ENCODE results near the gene ADGRG3.

ADGRG3 gene

GRCh38 chr16:57630931-57631845 lies 36.9 kb upstream of the ADGRG3 start:
- no peak for DNase-seq

GRCh38 chr16:57632568-57632967 lies 35.5 kb upstream of the ADGRG3 start:
- no peak for DNase-seq

- no peak for DNase-seq
These were observed 34.6 kb upstream of the ADGRG3 start for GRCh38 chr16:57633383-57634064.

GRCh38 chr16:57634171-57634570 lies 33.9 kb upstream of the ADGRG3 start:
- DNase-seq, result peak; percentile 37 to 46 (median 42)

- DNase-seq, result no peak
These were observed 32.6 kb upstream of the ADGRG3 start for GRCh38 chr16:57635266-57636097.

GRCh38 chr16:57636184-57636583 lies 31.9 kb upstream of the ADGRG3 start:
- no peak for DNase-seq

GRCh38 chr16:57637020-57637419 lies 31.1 kb upstream of the ADGRG3 start:
- DNase-seq, result peak in 1 of 3 donors; percentile 27

GRCh38 chr16:57637424-57637823 lies 30.7 kb upstream of the ADGRG3 start:
- no peak for DNase-seq

- DNase-seq, result no peak
These were observed 30.1 kb upstream of the ADGRG3 start for GRCh38 chr16:57637965-57638364.

GRCh38 chr16:57638381-57638780 lies 29.7 kb upstream of the ADGRG3 start:
- no peak for DNase-seq

GRCh38 chr16:57639172-57639887 lies 28.8 kb upstream of the ADGRG3 start:
- DNase-seq, result no peak

- no peak for DNase-seq
These were observed 27.9 kb upstream of the ADGRG3 start for GRCh38 chr16:57640185-57640584.

GRCh38 chr16:57640612-57641011 lies 27.5 kb upstream of the ADGRG3 start:
- no peak for DNase-seq

GRCh38 chr16:57642160-57643135 lies 25.7 kb upstream of the ADGRG3 start:
- no peak for DNase-seq

GRCh38 chr16:57643147-57643874 lies 24.8 kb upstream of the ADGRG3 start:
- peak; percentile 63 to 83 (median 75) for DNase-seq

- no peak for DNase-seq
These were observed 24.2 kb upstream of the ADGRG3 start for GRCh38 chr16:57643910-57644309.

- DNase-seq, result no peak
These were observed 23.6 kb upstream of the ADGRG3 start for GRCh38 chr16:57644383-57645014.

GRCh38 chr16:57645169-57645568 lies 22.9 kb upstream of the ADGRG3 start:
- no peak for DNase-seq

- DNase-seq, result peak in 1 of 3 donors; percentile 32
These were observed 22.3 kb upstream of the ADGRG3 start for GRCh38 chr16:57645691-57646387.

All from suppressor macrophage treated with lipopolysaccharide for 1 hour (primary cell).